Activated T-helper 2 cell treated with anti-CD3 and anti-CD28 coated beads, Interferon-gamma antibody, Interleukin-2, Interleukin-4, amounts not matched to agents 10 μg/mL and 5 μg/mL and 100 μg/mL, durations not matched to agents 14 hours and 24 hours and 36 hours (primary cell): ENCODE results near the gene MSL2. TPM values are rescaled to one million over a fixed set of nuclear protein-coding genes. Genes with fewer than 3 reads are reported as not detected.
A peak's percentile ranks its signal among the peaks of the same experiment; 100 is the strongest.
"Not testable (repeated sequence)": the region's sequence is repeated elsewhere in the genome, so short reads cannot be mapped to it uniquely, and the experiment has no call there.

Experiments used
- DNase-seq: peaks from one replicate; pipeline ENCODE4 v3.0.0; 2021; ENCODE audit warnings: low spot score
- H3K27ac Mint-ChIP-seq: one replicate; pipeline ENCODE4 v1.8.0; 2021; ENCODE audit warnings: mixed read lengths
- H3K27me3 Mint-ChIP-seq: one replicate; pipeline ENCODE4 v1.8.0; 2021; ENCODE audit warnings: low read depth, mixed read lengths
- H3K36me3 Mint-ChIP-seq: one replicate; pipeline ENCODE4 v1.8.0; 2021; ENCODE audit warnings: low read depth, mixed read lengths
- H3K4me1 Mint-ChIP-seq: one replicate; pipeline ENCODE4 v1.8.0; 2021; ENCODE audit warnings: low read depth, mixed read lengths
- H3K4me3 Mint-ChIP-seq: one replicate; pipeline ENCODE4 v1.8.0; 2021; ENCODE audit warnings: low read depth, mild to moderate bottlenecking, moderate library complexity, mixed read lengths
- H3K9me3 Mint-ChIP-seq: one replicate; pipeline ENCODE4 v1.8.0; 2021; ENCODE audit warnings: mixed read lengths
- intact Hi-C: fragments of 100-400 bp; cut with micrococcal nuclease; formaldehyde crosslinking; loops from one replicate; pipeline ENCODE4 v1.15.1; 2023
- total RNA-seq: library from RNA; stranded (reverse); gene quantifications from 2 replicates; pipeline ENCODE4 v1.2.3, GENCODE V29; 2022

Gene MSL2
- total RNA-seq, 1 donor from 2014 or later: 37.0 TPM

- no peak overlapping the region for H3K4me3 Mint-ChIP-seq
- DNase-seq: no peak
- no peaks in the 10 kb centered on the region for H3K9me3 Mint-ChIP-seq
- no peak overlapping the region for H3K27ac Mint-ChIP-seq
- peaks cover 51% of the 10 kb centered on the region for H3K36me3 Mint-ChIP-seq
- intact Hi-C loops: no loop called here
- H3K27me3 Mint-ChIP-seq: no peaks in the 10 kb centered on the region
- peaks cover 59% of the 10 kb centered on the region for H3K4me1 Mint-ChIP-seq
Measured at GRCh38 chr3:136187868-136188267, 8.3 kb downstream of the MSL2 start.

DNA sequence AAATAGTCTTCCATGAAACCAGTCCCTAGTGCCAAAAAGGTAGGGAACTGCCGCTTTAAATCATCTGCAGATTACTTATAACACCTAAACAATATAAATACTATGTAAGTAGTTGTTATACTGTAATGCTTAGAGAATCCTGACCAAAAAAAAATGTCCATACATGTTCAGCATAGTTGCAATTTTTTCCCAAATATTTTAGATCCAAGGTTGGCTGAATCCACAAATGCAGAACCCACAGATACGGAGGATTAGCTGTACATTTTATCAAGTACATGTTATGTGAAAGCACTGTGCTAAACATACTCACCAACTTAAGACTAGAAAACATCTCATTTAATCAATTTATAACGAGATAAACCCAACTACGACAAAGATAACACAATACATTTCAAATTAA is 9.3 kb downstream of the MSL2 start:
- Mint-ChIP-seq H3K27ac (no peak overlapping the region), H3K4me3 (no peak overlapping the region), H3K4me1 (peaks cover 60% of the 10 kb centered on the region), H3K9me3 (no peaks in the 10 kb centered on the region), H3K36me3 (peaks cover 49% of the 10 kb centered on the region), H3K27me3 (no peaks in the 10 kb centered on the region)
- DNase-seq: no peak
- intact Hi-C loops: loop anchor here (1.0 kb wide), 1 partner anchor 7 kb away; no protein-coding TSS in a partner anchor

DNA sequence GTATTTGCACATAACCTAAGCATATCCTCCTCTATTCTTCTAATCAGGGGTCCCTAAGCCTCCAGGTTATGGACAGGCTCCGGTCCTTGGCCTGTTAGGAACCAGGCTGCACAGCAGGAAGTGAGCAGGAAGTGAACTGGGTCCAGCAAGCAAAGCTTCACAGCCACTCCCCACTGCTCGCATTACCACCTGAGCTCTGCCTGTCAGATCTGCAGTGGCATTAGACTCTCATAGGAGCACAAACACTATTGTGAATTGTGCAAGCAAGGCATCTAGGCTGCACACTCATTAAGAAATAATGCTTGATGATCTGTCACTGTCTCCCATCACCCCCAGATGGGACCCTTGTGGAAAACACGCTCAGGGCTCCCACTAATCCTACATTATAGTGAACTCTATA is 9.8 kb downstream of the MSL2 start:
- intact Hi-C loops: loop anchor here (1.0 kb wide), 1 partner anchor 8 kb away; no protein-coding TSS in a partner anchor
- Mint-ChIP-seq H3K4me3 (no peak overlapping the region), H3K4me1 (peaks cover 55% of the 10 kb centered on the region), H3K27ac (no peak overlapping the region), H3K9me3 (no peaks in the 10 kb centered on the region), H3K27me3 (no peaks in the 10 kb centered on the region), H3K36me3 (peaks cover 44% of the 10 kb centered on the region)
- no peak for DNase-seq

GRCh38 chr3:136184703-136185102 is 11.4 kb downstream of the MSL2 start:
- intact Hi-C loops: no loop called here
- Mint-ChIP-seq H3K9me3 (no peaks in the 10 kb centered on the region), H3K4me3 (no peak overlapping the region), H3K36me3 (peaks cover 29% of the 10 kb centered on the region), H3K27me3 (no peaks in the 10 kb centered on the region), H3K27ac (no peak overlapping the region), H3K4me1 (peaks cover 46% of the 10 kb centered on the region)
- DNase-seq: no peak

DNA sequence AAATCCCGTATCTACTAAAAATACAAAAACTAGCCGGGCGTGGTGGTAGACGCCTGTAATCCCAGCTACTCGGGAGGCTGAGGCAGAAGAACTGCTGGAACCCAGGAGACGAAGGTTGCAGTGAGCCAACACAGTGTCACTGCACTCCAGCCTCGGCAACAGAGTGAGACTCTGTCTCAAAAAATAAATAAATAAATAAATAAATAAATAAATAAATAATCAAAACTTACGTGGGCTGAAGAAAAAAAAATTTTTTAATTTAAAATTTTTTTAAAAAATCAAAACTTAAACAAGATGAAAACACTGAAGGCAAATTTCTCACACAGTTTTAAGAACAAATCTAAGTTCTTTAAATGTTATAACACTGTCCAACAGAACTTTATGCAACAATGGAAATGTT is 14.4 kb downstream of the MSL2 start:
- H3K4me3 Mint-ChIP-seq: no peak overlapping the region

DNA sequence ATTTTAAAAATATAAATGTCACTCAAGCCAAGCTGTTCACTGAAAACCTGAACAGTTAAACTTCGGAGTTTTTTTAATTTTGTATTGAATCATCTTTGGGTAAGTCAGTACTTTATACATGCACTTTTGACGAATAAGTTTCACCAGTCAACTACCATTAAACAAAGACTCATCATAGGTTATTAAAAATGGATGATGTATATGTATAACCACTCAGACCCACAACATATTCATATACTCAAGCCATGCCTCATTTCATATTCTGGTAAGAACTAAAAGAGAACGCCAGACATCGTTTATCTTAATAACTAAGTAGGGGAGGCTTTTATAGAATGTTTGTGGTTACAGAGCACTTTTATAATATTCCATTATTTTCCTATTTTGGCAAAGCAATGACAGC is 18.3 kb downstream of the MSL2 start:
- H3K4me3 Mint-ChIP-seq: no peak overlapping the region
- DNase-seq: no peak
- H3K27ac Mint-ChIP-seq: no peak overlapping the region
- peaks cover 18% of the 10 kb centered on the region for H3K4me1 Mint-ChIP-seq
- H3K9me3 Mint-ChIP-seq: no peaks in the 10 kb centered on the region
- no peaks in the 10 kb centered on the region for H3K27me3 Mint-ChIP-seq
- intact Hi-C loops: no loop called here
- H3K36me3 Mint-ChIP-seq: peaks cover 8% of the 10 kb centered on the region

More for the DNA sequence above, 14.4 kb downstream of the MSL2 start:
- Mint-ChIP-seq H3K27me3 (no peaks in the 10 kb centered on the region), H3K4me1 (peaks cover 24% of the 10 kb centered on the region), H3K36me3 (peaks cover 18% of the 10 kb centered on the region), H3K9me3 (no peaks in the 10 kb centered on the region), H3K27ac (no peak overlapping the region)
- DNase-seq: no peak
- intact Hi-C loops: no loop called here

- no peaks in the 10 kb centered on the region for H3K27me3 Mint-ChIP-seq
- peaks cover under 1% of the 10 kb centered on the region for H3K36me3 Mint-ChIP-seq
- intact Hi-C loops: no loop called here
- no peaks in the 10 kb centered on the region for H3K9me3 Mint-ChIP-seq
- no peak overlapping the region for H3K4me3 Mint-ChIP-seq
- peaks cover 15% of the 10 kb centered on the region for H3K4me1 Mint-ChIP-seq
- H3K27ac Mint-ChIP-seq: no peak overlapping the region
- no peak for DNase-seq
Measured at GRCh38 chr3:136173939-136174490, 22.1 kb downstream of the MSL2 start.

GRCh38 chr3:136171097-136171542 is 25.0 kb downstream of the MSL2 start:
- no peak overlapping the region for H3K4me3 Mint-ChIP-seq

GRCh38 chr3:136168236-136168635 is 27.9 kb downstream of the MSL2 start:
- H3K27me3 Mint-ChIP-seq, H3K27ac Mint-ChIP-seq, DNase-seq, H3K4me3 Mint-ChIP-seq, H3K9me3 Mint-ChIP-seq, intact Hi-C loops: not testable (repeated sequence)
- peaks cover 20% of the 10 kb centered on the region for H3K4me1 Mint-ChIP-seq
- peaks cover 29% of the 10 kb centered on the region for H3K36me3 Mint-ChIP-seq

More at GRCh38 chr3:136171097-136171542, 25.0 kb downstream of the MSL2 start:
- no peak for DNase-seq
- intact Hi-C loops: no loop called here
- peaks cover 19% of the 10 kb centered on the region for H3K36me3 Mint-ChIP-seq
- H3K4me1 Mint-ChIP-seq: peaks cover 21% of the 10 kb centered on the region
- H3K27ac Mint-ChIP-seq: peak overlapping the region; percentile 60
- no peaks in the 10 kb centered on the region for H3K27me3 Mint-ChIP-seq
- H3K9me3 Mint-ChIP-seq: no peaks in the 10 kb centered on the region

DNA sequence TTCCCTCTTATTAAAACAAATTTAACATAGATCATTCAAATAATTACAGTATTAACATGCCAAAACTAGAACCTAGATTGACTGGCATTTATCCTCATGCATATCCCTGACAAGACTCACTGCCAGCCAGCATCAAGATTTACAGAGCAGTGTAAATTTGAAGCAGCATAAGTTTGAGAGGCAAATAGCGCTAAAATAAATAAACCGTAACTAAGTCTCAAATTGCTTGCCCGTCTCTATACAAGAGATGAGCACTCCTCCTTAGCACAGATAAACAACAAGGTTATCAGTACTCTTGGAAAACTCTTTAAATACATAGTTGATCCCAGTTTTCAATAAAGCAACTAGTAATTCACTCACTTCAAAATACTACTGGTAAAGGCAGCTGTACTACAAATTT is 29.6 kb downstream of the MSL2 start:
- Mint-ChIP-seq H3K4me3 (no peak overlapping the region), H3K27ac (no peak overlapping the region), H3K4me1 (peaks cover 20% of the 10 kb centered on the region), H3K9me3 (no peaks in the 10 kb centered on the region), H3K36me3 (peaks cover 32% of the 10 kb centered on the region), H3K27me3 (no peaks in the 10 kb centered on the region)
- intact Hi-C loops: no loop called here
- no peak for DNase-seq

DNA sequence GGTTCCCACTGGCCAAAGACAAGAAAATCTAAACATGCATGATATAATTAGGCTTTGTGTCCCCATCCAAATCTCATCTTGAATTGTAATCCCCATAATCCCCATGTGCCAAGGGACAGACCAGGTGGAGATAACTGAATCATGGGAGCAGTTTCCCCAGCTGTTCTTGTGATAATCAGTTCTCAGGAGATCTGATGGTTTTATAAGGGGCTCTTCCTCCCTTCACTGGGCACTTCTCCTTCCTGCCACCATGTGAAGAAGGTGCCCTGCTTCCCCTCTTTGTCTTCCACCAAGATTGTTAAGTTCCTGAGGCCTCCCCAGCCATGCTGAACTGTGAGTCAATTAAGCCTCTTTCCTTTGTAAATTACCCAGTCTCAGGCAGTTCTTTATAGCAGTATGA is 32.5 kb downstream of the MSL2 start:
- Mint-ChIP-seq H3K4me1 (peaks cover 17% of the 10 kb centered on the region), H3K36me3 (peaks cover 40% of the 10 kb centered on the region)
- H3K27me3 Mint-ChIP-seq, H3K4me3 Mint-ChIP-seq, DNase-seq, intact Hi-C loops, H3K27ac Mint-ChIP-seq, H3K9me3 Mint-ChIP-seq: not testable (repeated sequence)

DNA sequence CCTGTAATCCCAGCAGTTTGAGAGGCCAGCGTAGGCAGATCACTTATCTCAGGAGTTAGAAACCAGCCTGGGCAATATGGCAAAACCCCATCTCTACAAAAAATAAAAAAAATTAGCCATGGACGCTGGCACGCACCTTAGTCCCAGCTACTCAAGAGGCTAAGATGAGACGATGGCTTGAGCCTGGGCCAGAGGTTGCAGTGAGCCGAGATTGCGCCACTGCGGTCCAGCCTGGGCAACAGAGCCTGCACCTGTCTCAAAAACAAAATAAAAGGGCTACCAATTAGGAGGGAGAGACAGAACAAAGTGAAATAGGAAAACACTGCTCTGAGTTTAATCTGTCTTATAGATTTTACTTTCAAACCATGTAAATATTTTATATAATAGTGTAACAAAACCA is 33.8 kb downstream of the MSL2 start:
- peaks cover 19% of the 10 kb centered on the region for H3K4me1 Mint-ChIP-seq
- no peak overlapping the region for H3K4me3 Mint-ChIP-seq
- peaks cover 36% of the 10 kb centered on the region for H3K36me3 Mint-ChIP-seq
- intact Hi-C loops: no loop called here
- H3K9me3 Mint-ChIP-seq: no peaks in the 10 kb centered on the region
- DNase-seq: no peak
- H3K27ac Mint-ChIP-seq: no peak overlapping the region
- no peaks in the 10 kb centered on the region for H3K27me3 Mint-ChIP-seq

DNA sequence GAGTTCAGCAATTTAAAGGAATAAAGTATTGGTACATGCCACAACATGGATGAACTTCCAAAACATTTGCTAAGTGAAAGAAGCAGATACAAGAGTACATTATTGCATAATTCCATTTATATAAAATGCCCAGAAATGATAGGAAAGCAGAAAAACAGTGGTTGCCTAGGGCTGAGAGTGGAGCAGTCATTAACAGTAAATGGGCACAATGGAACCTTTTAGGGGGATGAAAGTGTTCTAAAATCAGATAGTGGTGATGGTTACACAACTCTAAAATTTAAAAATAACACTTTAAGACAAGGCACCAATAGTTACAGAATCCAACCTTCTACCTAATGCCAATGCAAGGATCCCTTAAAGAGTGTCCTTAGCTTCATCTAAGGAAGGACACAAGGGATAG is 34.6 kb downstream of the MSL2 start:
- intact Hi-C loops: no loop called here
- no peak for DNase-seq
- Mint-ChIP-seq H3K4me3 (no peak overlapping the region), H3K9me3 (no peaks in the 10 kb centered on the region), H3K36me3 (peaks cover 31% of the 10 kb centered on the region), H3K27me3 (no peaks in the 10 kb centered on the region), H3K27ac (no peak overlapping the region), H3K4me1 (peaks cover 17% of the 10 kb centered on the region)

DNA sequence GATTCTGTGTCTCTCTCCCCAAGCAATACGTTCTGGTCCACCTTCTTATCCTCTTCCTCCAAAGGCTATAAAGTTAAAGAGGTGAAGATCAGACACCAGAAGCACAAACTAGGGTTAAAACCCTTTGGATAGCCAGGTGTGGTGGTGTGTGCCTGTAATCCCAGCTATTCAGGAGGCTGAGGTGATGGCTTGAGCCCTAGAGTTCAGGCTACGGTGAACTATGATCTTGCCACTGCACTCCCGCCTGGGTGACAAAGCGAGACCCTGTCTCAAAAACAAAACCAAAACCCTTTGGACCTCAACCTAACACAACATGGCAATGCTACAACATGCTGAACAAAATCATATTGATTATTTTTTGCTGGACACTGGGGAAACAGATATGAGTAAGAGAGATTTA is 43.2 kb downstream of the MSL2 start:
- H3K4me1 Mint-ChIP-seq: peaks cover 49% of the 10 kb centered on the region
- H3K27me3 Mint-ChIP-seq: no peaks in the 10 kb centered on the region
- no peak for DNase-seq
- H3K27ac Mint-ChIP-seq: no peak overlapping the region
- intact Hi-C loops: loop anchor here (5.0 kb wide), 1 partner anchor 39 kb away; no protein-coding TSS in a partner anchor
- no peak overlapping the region for H3K4me3 Mint-ChIP-seq
- no peaks in the 10 kb centered on the region for H3K9me3 Mint-ChIP-seq
- H3K36me3 Mint-ChIP-seq: peaks cover 41% of the 10 kb centered on the region
